Loucy (cell line): Measurements from ENCODE around the gene DNAH11.
"Not testable (repeated sequence)": the region's sequence is repeated elsewhere in the genome, so short reads cannot be mapped to it uniquely, and the experiment has no call there.

Source experiments
- H2AFZ ChIP-seq: fragments of 200-600 bp; sonication (generic); 2 replicates; pipeline ENCODE4 v1.6.0; 2016; ENCODE audit warnings: antibody characterized with exemption, mild to moderate bottlenecking, low read length, moderate library complexity
- H3F3A ChIP-seq: fragments of 200-600 bp; 2 replicates; pipeline ENCODE4 v1.6.0; 2016; ENCODE audit warnings: antibody characterized with exemption, low read depth, mild to moderate bottlenecking
- H3K27me3 ChIP-seq: fragments of 200-600 bp; sonication (generic); 2 replicates; pipeline ENCODE4 v1.6.1; 2014; ENCODE audit warnings: low read length, mild to moderate bottlenecking; ENCODE audit not compliant: insufficient read depth, poor library complexity, severe bottlenecking
- H3K36me3 ChIP-seq: fragments of 200-600 bp; sonication (generic); 2 replicates; pipeline ENCODE4 v1.6.1; 2016; ENCODE audit warnings: low read length; ENCODE audit not compliant: insufficient read depth
- H3K4me1 ChIP-seq: fragments of 200-600 bp; sonication (generic); 2 replicates; pipeline ENCODE4 v1.5.1; 2014; ENCODE audit warnings: low read length, mild to moderate bottlenecking; ENCODE audit not compliant: insufficient read depth, poor library complexity, severe bottlenecking
- H3K4me2 ChIP-seq: fragments of 200-600 bp; sonication (generic); 2 replicates; pipeline ENCODE4 v1.6.0; 2014; ENCODE audit warnings: antibody characterized with exemption, low read length, low read depth, mild to moderate bottlenecking; ENCODE audit not compliant: poor library complexity, severe bottlenecking
- H3K4me3 ChIP-seq: fragments of 200-600 bp; sonication (generic); 2 replicates; pipeline ENCODE4 v1.5.1; 2014; ENCODE audit warnings: low read length, mild to moderate bottlenecking, mixed read lengths; ENCODE audit not compliant: poor library complexity, severe bottlenecking
- H3K79me2 ChIP-seq: fragments of 200-600 bp; sonication (generic); 2 replicates; pipeline ENCODE4 v1.6.1; 2014; ENCODE audit warnings: low read length; ENCODE audit not compliant: insufficient read depth
- H3K9ac ChIP-seq: fragments of 200-600 bp; sonication (generic); 2 replicates; pipeline ENCODE4 v1.6.0; 2014; ENCODE audit warnings: mild to moderate bottlenecking, low read depth, low read length, moderate library complexity; ENCODE audit not compliant: poor library complexity, severe bottlenecking
- H3K9me2 ChIP-seq: fragments of 200-600 bp; sonication (generic); replicated peaks from 2 replicates; pipeline ENCODE4 v1.6.1; 2016; ENCODE audit warnings: low read depth, low read length, mixed read lengths
- H3K9me3 ChIP-seq: fragments of 200-600 bp; sonication (generic); 2 replicates; pipeline ENCODE4 v1.6.1; 2014; ENCODE audit warnings: mild to moderate bottlenecking, antibody characterized with exemption, low read length, low read depth; ENCODE audit not compliant: insufficient read depth
- H4K20me1 ChIP-seq: fragments of 200-600 bp; sonication (generic); 2 replicates; pipeline ENCODE4 v1.6.0; 2014; ENCODE audit warnings: antibody characterized with exemption, low read length, mild to moderate bottlenecking; ENCODE audit not compliant: insufficient read depth, poor library complexity, severe bottlenecking
- EZH2phosphoT487 ChIP-seq: fragments of 200-600 bp; IDR thresholded peaks from 2 replicates; pipeline ENCODE4 v1.6.1; 2018; ENCODE audit warnings: antibody characterized with exemption, mild to moderate bottlenecking, moderate library complexity, borderline replicate concordance
- TF ChIP-seq, protein P1 (sequence below): fragments of 200-600 bp; sonication (generic); conservative IDR thresholded peaks from 2 replicates; pipeline ENCODE4 v1.5.1; 2014; ENCODE audit warnings: mild to moderate bottlenecking, antibody characterized with exemption, low read length

Gene DNAH11

DNA sequence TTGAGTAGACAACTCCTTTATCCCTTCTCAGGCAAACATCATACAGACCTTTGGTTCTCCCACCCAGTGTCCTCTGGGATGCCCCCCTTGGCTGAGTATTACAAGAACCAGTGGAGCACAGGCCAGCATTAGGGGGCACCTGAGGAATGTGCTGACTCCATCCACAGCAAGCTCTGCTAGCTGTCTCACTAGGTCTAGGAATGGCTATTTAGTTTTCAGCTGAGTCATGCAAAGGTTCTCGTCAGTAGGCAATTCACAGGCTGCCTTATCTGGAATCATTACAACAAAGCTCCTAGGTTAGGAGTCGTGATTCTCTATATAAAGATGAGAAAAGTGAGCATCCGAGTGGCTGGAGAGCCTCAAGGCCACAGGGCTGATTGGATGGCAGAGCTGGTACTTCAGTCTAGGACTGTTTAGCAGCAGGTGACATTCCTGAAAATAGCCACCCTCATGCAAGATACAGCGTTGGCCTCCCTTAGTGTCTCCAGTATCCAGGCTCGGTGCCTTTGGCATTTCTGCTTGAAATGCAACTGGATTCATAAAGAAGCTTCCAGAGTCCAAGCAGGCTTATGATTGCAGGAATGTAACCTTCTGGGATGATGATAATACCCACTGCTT lies 327.1 kb downstream of the DNAH11 start:
- H3K9ac ChIP-seq, result no peak overlapping the region
- no peaks in the 10 kb centered on the region for H3K9me3 ChIP-seq

DNA sequence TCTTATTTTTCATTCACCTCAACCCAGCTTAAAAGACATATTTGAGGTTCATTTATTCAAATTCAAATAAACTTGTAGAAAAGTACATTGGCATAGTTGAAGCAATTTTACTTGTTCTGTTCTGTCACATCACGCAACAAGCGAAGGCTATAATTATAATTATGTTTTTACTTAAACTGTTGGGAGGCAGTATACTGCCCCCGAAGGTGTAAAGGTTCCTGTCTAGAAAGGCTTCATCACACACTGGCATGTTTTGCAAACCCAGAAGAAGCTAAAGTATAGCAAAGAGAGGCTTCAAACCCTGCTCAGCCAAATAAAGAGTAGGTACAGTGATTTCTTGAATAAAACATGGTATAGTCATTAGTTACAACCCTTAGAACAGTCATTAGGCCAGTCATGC lies 340.2 kb downstream of the DNAH11 start:
- Histone ChIP-seq H3K9me2 (no peaks in the 10 kb centered on the region), H3K36me3 (no peaks in the 10 kb centered on the region), H2AFZ (no peak overlapping the region), H3K9ac (no peak overlapping the region), H3K4me1 (no peaks in the 10 kb centered on the region), H3K79me2 (no peaks in the 10 kb centered on the region), H3F3A (no peaks in the 10 kb centered on the region), H4K20me1 (no peaks in the 10 kb centered on the region), H3K4me3 (no peak overlapping the region), H3K27me3 (no peaks in the 10 kb centered on the region), H3K9me3 (no peaks in the 10 kb centered on the region), H3K4me2 (no peak overlapping the region)
- TF ChIP-seq, protein P1, sequence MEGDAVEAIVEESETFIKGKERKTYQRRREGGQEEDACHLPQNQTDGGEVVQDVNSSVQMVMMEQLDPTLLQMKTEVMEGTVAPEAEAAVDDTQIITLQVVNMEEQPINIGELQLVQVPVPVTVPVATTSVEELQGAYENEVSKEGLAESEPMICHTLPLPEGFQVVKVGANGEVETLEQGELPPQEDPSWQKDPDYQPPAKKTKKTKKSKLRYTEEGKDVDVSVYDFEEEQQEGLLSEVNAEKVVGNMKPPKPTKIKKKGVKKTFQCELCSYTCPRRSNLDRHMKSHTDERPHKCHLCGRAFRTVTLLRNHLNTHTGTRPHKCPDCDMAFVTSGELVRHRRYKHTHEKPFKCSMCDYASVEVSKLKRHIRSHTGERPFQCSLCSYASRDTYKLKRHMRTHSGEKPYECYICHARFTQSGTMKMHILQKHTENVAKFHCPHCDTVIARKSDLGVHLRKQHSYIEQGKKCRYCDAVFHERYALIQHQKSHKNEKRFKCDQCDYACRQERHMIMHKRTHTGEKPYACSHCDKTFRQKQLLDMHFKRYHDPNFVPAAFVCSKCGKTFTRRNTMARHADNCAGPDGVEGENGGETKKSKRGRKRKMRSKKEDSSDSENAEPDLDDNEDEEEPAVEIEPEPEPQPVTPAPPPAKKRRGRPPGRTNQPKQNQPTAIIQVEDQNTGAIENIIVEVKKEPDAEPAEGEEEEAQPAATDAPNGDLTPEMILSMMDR, result peak; percentile 30; the same call in 1 of the 2 replicates
- TF ChIP-seq EZH2phosphoT487, result no peak

More for the DNA sequence above, 327.1 kb downstream of the DNAH11 start:
- Histone ChIP-seq H3F3A (no peaks in the 10 kb centered on the region), H2AFZ (no peak overlapping the region), H3K4me3 (no peak overlapping the region), H3K4me2 (no peak overlapping the region), H3K79me2 (no peaks in the 10 kb centered on the region), H3K27me3 (no peaks in the 10 kb centered on the region), H4K20me1 (no peaks in the 10 kb centered on the region), H3K4me1 (peaks cover 24% of the 10 kb centered on the region), H3K36me3 (no peaks in the 10 kb centered on the region), H3K9me2 (no peaks in the 10 kb centered on the region)
- TF ChIP-seq EZH2phosphoT487, result no peak
- TF ChIP-seq, protein P1, result no peak

DNA sequence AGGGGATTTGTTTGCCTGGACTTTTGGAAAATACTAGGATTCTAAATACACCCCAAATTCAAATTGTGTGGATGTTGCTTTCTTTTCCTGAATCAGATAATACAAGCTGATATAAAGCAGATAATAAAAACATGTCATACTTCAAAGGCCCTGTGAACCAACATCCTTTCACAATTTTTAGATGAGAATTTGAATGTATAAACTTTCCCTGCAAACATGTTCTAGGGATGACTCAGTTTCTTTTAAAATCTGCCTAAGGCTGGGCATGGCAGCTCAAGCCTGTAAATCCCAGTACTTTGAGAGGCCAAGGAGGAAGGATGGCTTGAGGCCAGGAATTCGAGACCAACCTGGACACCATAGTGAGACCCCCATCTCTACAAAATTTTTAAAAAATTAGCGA lies 340.7 kb downstream of the DNAH11 start:
- not testable (repeated sequence) for H3K9me2 ChIP-seq, H3K9me3 ChIP-seq, H3K36me3 ChIP-seq, H3K4me3 ChIP-seq, H3K9ac ChIP-seq, H3K79me2 ChIP-seq, H3K27me3 ChIP-seq, H2AFZ ChIP-seq, H3K4me1 ChIP-seq, H4K20me1 ChIP-seq, H3K4me2 ChIP-seq, H3F3A ChIP-seq

DNA sequence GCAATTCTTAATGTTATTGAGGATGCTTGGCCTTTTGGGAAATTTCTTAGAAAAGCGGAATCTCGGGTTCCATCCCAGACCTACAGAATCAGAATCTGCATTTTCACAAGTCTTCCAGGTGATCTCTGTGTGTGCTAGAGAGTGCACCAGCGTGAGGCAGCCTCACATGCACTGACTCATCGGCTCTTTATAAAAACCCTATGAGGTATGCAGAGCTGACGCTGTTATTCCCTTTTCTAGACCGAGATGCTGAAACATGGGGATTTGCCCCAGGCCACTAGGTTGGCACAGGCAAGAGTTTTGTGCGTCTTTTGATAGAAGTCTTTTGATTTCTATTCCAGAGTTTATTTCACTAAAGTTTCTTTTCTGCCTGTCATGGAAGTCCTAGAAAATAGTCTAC lies 341.7 kb downstream of the DNAH11 start:
- Histone ChIP-seq H3F3A (no peaks in the 10 kb centered on the region), H4K20me1 (no peaks in the 10 kb centered on the region), H3K9me3 (no peaks in the 10 kb centered on the region), H3K27me3 (no peaks in the 10 kb centered on the region), H3K9ac (no peak overlapping the region), H3K79me2 (no peaks in the 10 kb centered on the region), H3K36me3 (no peaks in the 10 kb centered on the region), H3K4me3 (no peak overlapping the region), H2AFZ (no peak overlapping the region), H3K9me2 (no peaks in the 10 kb centered on the region), H3K4me1 (peaks cover 5% of the 10 kb centered on the region), H3K4me2 (no peak overlapping the region)
- TF ChIP-seq, protein P1, result no peak
- no peak for TF ChIP-seq EZH2phosphoT487
